GM21717 (cell line): ENCODE results near the gene CHGA.

ENCODE experiments used
- ATAC-seq: cut with Tn5 transposase; IDR thresholded peaks from one replicate; pipeline ENCODE4 v1.9.1; 2021; ENCODE audit warnings: mild to moderate bottlenecking, moderate library complexity; ENCODE audit not compliant: unreplicated experiment

The CHGA gene, protein sequence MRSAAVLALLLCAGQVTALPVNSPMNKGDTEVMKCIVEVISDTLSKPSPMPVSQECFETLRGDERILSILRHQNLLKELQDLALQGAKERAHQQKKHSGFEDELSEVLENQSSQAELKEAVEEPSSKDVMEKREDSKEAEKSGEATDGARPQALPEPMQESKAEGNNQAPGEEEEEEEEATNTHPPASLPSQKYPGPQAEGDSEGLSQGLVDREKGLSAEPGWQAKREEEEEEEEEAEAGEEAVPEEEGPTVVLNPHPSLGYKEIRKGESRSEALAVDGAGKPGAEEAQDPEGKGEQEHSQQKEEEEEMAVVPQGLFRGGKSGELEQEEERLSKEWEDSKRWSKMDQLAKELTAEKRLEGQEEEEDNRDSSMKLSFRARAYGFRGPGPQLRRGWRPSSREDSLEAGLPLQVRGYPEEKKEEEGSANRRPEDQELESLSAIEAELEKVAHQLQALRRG

GRCh38 chr14:92922883-92923743 lies at the start of gene CHGA:
TSS of gene CHGA (plus strand) at chr14:92923150. CDS start at chr14:92923360, 210 bp downstream.
- no peak for ATAC-seq

GRCh38 chr14:92874962-92875661 lies 47.8 kb upstream of the CHGA start:
- ATAC-seq: no peak

- no peak for ATAC-seq
These were observed 45.1 kb upstream of the CHGA start for GRCh38 chr14:92877757-92878431.

GRCh38 chr14:92880351-92880750 lies 42.6 kb upstream of the CHGA start:
- ATAC-seq: no peak

- no peak for ATAC-seq
These were observed 42.1 kb upstream of the CHGA start for GRCh38 chr14:92880851-92881250.

DNA sequence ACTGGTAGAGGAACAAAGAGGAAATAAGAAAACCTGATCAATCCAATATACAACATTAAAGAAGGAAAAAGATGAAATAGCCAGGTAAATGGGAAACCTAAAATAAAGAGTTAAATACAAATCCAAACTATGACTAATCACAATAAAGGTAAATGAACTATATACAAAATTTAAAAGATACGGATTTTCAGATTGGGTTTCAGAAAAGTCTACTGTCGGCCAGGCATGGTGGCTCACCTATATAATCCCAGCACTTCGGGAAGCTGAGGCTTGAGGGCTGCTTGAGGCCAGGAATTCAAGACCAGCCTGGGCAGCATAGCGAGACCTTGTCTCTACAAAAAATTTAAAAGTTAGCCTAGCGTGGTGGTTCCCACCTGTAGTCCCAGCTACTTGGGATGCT lies 39.9 kb upstream of the CHGA start:
- no peak for ATAC-seq

DNA sequence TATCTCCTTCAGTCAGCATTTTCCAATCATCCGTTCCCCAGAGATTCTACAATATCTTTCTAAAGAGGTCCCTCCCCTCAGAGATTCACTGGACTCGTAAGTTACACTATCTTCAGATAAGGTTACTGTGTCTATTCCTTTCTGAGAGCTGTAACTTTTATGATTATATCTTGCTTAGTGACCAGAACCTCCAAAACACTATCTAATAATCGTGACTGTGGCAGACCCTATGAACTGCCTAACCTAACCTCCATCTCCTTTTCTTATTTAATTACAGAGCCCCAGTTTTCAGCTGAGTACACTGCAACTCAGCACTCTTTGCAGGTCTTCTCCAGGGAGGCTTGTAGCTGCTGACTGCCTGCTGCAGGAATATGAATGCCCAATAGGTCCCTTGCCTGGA lies 38.5 kb upstream of the CHGA start:
- ATAC-seq: no peak

GRCh38 chr14:92885279-92886061 lies 37.5 kb upstream of the CHGA start:
- ATAC-seq: no peak

GRCh38 chr14:92886337-92886736 lies 36.6 kb upstream of the CHGA start:
- ATAC-seq: no peak

- ATAC-seq: no peak
These were observed 35.8 kb upstream of the CHGA start for GRCh38 chr14:92887157-92887556.

GRCh38 chr14:92888896-92889295 lies 34.1 kb upstream of the CHGA start:
- no peak for ATAC-seq

DNA sequence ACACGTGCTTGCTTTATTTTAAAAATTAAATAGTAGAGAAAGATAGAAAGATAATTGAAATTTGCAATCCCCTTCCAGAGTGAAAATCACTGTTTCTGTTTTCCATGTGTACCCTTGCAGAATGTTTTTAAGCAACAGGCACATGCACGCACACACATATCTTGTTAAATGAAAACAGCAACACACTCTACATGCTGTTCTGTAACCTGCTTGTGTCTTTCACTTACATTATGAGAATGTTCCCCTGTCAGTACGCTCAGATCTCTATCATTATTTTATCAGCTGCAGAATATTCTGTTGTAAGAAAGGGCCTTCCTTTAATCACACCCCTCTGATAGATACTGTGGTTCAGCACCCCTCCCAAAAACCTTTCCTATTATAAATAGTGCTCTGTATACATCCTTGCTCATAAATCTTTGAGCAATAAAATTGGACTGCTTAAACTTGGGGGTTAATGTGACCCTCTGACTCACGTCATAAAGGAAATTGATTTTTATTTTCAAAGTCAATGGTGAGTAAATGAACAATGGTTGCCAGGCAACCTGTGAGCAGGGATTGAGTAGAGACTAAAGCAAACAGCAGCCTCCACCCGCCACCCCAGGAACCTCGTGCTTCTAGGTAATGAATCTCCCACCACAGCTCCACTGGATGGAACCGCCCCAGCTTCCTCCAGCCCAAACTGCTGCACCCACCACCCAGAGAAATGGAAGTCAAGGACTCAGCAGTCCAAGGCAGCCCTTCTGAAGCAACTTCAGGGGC lies 31.9 kb upstream of the CHGA start:
- ATAC-seq: no peak

DNA sequence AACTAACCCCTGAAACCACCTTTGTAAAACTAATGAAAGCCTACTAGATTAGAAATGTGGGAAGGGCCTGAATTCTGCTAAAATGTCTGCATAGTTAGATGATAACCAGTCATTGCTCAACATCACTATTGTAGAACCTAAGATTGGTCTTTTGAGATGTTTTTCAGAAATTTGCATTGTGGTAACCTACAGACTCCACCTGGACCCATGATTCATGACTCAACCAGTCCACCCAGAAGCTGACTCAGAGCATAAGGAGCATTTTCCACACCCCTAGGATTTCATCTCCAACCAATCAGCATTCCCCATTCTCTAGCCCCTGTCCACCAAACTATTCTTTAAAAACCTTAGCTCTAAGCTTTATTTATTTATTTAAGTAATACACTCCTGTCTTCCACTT lies 30.4 kb upstream of the CHGA start:
- ATAC-seq: no peak

- ATAC-seq: no peak
These were observed 27.5 kb upstream of the CHGA start for GRCh38 chr14:92895352-92895878.

GRCh38 chr14:92897922-92898565 lies 24.9 kb upstream of the CHGA start:
- ATAC-seq: no peak

GRCh38 chr14:92898566-92899131 lies 24.3 kb upstream of the CHGA start:
- ATAC-seq: no peak

DNA sequence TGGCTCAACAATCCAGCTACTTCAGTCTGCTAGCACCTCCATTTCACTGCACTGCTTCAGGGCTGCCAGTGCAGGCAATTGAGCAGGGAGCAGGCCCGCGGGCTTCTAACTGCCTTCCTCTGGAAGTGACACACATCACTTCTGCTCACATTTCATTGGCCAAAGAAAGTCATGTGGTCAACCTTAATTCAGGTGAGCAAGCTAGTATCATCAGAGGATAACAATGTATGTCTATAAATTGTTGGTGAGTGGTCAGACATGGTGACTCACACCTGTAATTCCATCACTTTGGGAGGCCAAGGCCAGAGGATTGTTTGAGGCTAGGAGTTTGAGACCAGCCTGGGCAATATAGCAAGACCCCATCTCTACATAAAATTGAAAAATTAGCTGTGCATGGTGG lies 22.3 kb upstream of the CHGA start:
- no peak for ATAC-seq

- ATAC-seq: no peak
These were observed 20.8 kb upstream of the CHGA start for GRCh38 chr14:92902191-92902590.
